NCI-H187 treated with DMSO at 0.1 percent for 48 hours (cell line): Measurements from ENCODE around the gene UCK1.

Experiments
- DNase-seq: peaks from one replicate; lab custom pipeline; 2025; lab: John Stamatoyannopoulos, UW

The UCK1 gene

DNA sequence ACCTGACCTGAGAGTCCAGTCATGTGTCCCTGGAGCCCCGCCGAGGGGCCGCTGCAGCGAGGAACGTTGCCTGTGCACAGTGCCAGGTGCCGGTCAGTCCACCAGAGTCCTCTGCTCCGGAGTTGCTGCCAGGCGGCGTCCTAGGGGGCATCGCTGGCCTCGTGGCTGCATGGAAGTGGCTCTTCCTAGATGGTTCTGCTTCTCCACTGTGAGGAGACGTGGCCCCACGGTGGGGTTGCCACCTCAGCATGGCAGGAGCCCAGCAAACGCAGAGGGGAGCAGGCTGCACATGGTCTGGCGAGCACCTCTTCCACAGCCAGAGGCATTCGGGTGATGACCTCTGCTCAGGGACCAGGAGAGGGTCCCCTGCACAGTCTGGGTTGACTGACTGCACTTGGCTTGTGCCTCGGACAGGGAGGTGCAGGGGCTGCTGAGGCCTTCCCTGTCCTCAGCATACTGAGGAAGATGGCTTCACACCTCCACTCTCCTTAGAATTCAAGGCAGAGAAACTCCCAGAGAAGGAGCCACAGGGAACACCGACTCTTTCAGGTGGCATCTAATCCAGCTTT, 54.2 kb downstream of the UCK1 start:
- DNase-seq = no peak

DNA sequence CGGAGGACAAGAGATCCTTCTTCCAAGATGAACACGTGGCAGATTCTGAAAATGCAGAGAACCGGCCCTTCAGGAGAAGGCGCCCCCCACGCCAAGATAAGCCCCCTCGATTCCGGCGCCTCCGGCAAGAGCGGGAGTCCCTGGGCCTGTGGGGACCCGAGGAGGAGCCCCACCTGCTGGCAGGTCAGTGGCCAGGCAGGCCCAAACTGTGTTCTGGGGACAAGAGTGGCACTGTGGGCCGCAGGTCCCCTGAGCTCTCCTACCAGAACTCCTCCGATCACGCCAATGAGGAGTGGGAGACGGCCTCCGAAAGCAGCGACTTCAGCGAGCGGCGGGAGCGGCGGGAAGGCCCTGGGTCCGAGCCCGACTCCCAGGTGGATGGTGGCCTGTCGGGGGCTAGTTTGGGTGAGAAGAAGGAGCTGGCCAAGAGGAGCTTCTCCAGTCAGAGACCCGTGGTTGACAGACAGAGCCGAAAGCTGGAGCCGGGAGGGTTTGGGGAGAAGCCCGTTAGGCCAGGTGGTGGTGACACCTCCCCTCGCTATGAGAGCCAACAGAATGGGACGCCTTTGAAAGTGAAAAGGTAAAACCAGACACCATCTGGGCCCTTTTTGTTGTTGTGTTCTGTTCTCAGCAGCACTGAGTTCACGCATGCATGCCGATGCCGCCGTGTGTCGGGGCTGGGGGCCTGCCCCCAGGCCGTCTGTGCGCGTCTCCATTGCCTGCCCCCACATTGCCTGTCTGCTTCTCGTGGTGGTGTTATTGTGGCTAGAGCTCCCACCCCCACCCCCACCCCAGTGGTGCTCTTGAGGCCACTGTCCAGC, 54.9 kb downstream of the UCK1 start:
- DNase-seq = no peak

DNA sequence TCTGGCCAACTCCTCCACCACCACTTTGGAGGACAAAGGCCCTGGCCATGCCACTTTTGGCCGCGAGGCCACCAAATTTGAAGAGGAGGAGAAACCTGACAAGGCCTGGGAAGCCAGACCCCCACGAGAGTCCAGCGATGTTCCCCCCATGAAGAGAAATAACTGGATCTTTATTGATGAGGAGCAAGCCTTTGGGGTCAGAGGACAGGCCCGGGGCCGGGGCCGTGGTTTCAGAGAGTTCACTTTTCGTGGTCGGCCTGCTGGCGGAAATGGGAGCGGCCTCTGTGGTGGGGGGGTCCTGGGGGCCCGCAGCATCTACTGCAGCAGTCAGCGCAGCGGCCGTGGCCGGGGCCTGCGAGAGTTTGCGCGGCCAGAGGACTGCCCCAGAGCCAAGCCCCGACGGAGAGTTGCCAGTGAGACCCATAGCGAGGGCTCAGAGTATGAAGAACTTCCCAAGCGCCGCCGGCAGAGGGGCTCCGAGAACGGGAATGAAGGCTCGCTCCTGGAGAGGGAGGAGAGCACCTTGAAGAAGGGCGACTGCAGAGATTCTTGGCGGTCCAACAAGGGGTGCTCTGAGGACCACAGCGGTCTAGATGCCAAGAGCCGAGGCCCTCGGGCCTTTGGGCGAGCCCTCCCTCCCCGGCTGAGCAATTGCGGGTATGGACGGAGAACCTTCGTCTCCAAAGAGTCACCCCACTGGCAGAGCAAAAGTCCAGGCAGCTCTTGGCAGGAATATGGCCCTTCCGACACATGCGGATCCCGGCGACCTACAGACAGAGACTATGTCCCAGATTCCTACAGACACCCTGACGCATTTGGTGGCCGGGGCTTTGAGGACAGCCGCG, 55.7 kb downstream of the UCK1 start:
- no peak for DNase-seq

DNA sequence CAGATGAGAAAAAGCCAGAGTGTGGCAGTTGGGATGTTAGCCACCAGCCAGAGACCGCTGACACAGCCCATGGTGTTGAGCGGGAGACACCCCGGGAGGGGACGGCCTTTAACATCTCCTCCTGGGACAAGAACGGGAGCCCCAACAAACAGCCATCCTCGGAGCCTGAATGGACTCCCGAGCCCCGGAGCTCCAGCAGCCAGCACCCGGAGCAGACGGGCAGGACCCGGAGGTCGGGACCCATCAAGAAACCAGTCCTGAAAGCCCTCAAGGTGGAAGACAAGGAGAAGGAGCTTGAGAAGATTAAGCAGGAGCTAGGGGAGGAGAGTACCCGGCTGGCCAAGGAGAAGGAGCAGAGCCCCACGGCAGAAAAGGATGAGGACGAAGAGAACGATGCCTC, 56.4 kb downstream of the UCK1 start:
- DNase-seq = no peak

DNA sequence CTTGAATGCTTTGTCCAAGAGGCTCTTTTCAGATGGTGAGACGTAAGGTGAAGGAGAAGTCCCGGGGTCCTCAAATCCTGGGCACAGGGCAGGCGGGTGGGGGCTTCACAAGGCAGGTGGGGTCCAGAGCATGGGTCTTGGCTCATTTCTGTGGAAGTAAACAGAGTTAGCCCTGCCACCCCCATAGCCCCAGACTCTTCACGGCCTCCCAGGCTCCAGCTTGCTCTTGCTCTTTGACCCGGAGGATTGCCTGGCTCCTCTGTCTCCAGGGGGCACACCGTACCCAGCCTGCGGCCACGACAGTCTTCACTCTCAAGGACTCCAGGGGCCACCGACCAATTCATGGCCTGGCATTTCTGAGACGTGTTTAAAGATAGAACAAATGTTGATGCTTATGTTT, 57.2 kb downstream of the UCK1 start:
- no peak for DNase-seq
